HG03558 (cell line): Measurements from ENCODE around the gene SRSF5.
"Not testable (repeated sequence)": the region's sequence is repeated elsewhere in the genome, so short reads cannot be mapped to it uniquely, and the experiment has no call there.

Source experiments
- ATAC-seq: cut with Tn5 transposase; IDR thresholded peaks from one replicate; pipeline ENCODE4 v1.9.1; 2021; ENCODE audit warnings: moderate number of reproducible peaks; ENCODE audit not compliant: unreplicated experiment; ENCODE audit errors: extremely low read depth

The SRSF5 gene

DNA sequence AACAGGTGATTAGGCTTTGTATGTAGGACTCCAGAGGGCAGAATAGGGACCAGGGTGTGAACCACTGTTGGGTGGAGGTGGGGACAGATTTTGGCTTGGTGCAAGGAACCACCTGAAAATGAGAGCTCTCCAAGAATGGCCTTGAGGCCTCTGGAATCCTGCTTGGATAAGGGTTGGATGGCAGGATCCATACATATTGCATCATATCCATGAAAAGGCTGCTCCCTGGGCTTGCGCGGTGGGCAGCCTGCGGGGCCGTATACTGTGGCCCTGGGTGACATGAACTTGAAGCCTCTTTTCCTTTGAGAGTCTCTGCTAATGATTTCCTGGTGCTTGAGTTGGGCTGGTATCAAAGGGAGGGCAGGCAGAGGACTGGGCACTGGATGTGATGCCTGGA is 31.4 kb downstream of the SRSF5 start:
- no peak for ATAC-seq

DNA sequence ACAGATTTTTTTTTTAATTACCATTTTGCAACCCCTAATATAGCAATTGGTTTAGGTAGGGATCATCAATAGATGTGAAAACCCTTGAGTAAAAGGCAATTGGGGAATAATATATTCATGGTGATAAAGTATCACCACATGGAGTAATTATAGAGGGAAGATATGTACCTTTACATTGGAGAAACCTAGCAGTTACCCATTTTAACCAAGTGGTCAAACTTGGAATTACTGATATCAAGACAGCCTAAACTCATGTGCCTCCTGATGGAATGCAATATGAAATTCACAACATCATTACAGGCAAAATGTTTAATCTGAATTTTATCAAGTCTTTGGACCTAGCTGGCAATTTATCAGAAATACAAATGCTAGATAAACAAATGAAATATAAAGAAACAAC is 36.8 kb downstream of the SRSF5 start:
- no peak for ATAC-seq

DNA sequence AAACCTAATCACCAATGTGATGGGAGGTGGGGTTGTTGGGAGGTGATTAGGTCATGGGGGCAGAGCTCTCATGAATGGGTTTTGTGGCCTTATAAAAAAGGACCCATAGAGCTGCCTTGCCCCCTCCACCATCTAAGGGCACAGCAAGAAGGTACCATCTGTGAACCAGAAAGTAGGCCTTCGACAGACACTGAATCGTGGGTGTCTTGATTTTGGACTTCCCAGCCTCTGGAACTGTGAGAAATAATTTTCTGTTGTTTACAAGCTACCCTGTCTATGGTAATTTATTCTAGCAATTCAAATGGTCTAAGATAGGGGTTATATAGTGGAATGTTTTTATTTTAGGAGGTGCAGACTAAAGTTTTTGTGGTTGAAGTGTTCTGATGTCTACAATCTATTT is 38.0 kb downstream of the SRSF5 start:
- ATAC-seq, result no peak

DNA sequence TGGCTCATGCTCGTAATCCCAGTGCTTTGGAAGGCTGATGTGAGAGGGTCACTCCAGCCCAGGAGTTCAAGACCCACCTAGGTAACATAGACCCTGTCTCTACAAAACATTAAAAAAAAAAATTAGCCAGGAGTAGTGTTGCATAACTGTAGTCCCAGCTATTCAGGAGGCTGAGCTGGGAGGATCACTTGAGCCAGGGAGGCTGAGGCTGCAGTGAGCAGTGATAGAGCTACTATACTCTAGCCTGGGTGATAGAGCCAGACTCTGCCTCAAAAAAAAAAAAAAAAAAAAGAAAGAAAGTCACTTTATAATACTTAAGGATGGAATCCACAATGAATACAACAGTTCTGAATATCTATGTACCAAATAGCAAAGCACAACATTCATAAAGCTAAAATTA is 40.2 kb downstream of the SRSF5 start:
- no peak for ATAC-seq

DNA sequence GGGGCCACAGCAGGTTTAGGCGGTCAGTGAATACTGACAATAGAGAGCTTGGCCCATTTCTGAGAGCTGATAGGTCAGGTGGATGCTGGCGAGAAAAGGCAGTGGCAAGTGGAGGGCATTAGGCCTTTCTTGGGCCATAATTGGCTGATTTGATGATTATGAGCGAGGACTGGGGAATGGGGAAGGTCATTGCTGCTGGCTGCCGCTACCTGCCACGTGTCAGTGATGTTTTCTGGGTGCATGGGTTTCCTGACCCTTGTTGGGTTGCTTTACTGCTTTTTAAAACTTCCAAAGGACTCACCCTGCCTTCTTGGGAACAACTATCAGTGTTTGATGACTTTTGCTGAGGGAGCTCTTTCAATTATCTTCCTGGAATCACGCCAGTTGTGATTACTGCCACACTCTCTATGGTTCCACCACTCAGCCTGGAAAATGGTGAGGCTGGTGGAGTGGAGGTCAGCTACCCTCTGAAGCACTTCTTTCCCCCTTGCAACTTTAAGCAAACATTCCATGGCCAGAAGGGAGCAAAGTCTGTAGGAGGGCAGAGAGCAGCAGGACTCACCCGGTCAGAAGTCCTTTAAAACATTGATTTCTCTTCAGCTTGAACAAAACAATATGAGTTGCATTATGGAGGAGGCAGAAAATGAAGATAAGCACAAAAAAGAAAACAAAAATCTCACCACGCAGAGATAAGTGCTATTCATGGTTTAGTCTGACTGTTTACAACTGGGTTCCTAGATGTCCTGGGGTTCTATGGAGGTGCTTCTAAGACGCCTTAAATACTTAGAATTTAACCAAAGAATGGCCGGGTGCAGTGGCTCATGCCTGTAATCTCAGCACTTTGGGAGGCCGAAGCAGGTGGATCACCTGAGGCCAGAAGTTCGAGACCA is 42.2 kb downstream of the SRSF5 start:
- no peak for ATAC-seq

DNA sequence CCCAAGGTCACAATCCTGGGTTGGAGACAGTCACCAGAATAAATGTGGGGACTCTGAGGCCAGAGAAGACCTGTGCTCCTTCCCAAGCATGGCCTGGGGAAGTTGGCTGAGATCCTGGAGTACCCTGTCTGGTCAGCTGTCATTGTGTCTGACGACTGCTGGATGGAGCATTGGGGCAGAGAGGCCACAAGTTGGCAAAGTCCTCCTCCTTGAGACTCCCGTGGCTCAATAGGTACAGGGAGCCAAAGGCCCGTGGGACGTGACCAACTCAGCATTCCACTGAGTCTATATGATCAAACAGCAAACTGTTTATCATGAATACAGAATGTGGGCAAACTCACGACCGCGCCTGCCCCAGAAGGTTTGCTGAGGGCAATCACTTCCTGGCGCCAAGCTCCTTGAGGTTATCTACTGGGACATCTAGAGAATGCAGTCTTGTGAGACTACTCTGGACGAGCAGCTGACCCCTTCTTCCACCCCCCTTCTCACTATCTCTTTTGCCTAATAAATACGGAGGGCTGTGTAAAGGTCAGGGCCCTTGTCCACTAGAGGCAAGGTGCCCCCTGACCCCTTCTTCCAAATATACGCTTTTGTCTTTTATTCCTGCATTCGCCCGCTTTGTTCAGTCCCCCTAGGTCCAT is 44.4 kb downstream of the SRSF5 start:
- ATAC-seq, result no peak

DNA sequence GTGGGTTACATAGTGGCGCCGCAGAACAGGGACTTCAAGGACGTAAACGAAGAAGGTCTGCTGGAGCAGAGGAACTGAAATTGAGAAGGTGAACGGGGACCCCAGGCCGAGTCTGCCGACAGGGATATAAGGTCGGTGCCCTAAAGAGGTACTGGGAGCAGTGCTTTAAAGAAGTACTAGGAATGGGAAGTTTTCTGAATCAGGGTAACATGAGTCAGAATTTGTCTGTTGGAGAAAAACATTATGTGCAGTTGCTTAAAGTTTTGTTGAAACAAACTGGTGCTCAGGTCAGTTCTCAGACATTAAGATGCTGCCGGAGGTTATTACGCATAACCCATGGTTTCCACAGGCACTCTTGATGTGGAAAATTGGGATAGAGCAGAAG is 44.9 kb downstream of the SRSF5 start:
- ATAC-seq, result no peak

DNA sequence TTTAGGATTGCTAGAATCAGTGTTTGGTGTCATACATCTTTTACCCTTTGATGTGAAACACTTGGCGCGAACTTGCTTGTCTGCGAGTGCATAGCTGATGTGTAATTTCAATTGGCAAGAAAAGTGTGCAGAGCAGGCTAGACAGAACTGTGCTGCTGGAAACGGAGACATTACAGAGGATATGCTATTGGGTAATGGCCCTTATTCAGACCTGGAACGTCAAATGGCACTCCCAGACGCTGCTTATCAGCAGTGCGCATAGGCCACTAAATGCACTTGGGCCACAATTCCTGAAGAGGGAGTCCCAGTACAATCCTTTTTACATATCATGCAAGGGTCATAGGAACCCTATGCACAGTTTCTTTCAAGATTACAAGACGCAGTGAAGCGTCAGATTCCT is 45.8 kb downstream of the SRSF5 start:
- ATAC-seq, result no peak

DNA sequence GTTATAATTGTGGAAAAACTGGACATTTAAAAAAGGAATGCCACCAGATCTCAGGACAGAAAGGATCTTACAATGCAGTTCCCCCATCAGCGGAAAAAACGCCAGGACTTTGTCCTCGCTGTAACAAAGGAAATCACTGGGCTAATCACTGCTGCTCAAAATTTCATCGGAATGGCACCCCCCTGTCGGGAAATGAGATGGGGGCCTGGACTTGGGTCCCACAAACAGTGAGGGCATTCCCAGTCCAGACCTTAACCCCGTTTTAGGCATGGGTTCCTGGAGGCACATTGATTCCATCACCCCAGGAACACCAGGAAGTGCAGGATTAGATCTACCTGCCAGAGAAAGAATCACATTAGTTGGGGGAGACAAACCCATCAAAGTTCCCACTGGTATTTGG is 46.4 kb downstream of the SRSF5 start:
- ATAC-seq, result not testable (repeated sequence)

DNA sequence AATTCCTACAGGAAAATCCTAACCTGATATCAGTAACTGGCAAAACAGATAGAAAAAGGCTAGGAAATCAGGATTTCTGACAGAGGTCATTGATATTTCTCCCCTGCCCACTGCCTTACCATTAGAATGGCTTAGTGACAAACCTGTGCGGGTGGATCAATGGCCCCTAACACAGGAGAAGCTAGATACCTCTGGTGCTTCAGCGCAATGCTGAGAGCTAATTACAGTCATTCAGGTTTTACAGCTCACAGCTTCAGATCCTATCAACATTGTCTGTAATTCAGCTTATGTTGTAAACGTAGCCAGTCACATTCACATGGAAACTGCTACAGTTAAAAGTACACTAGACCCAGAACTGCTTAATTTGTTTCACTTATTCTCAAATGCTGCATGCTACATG is 47.5 kb downstream of the SRSF5 start:
- ATAC-seq, result no peak

DNA sequence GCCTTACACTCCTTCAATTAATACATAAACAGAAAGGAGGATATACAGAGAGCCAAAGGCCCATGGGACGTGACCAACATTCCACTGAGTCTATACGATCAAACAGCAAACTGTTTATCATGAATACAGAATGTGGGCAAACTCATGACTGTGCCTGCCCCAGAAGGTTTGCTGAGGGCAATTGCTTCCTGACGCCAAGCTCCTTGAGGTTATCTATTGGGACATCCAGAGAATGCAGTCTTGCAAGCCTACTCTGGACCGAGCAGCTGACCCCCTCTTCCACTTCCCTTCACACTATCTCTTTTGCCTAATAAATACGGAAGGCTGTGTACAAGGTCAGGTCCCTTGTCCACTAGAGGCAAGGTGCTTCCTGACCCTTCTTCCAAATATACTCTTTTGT is 48.6 kb downstream of the SRSF5 start:
- no peak for ATAC-seq

DNA sequence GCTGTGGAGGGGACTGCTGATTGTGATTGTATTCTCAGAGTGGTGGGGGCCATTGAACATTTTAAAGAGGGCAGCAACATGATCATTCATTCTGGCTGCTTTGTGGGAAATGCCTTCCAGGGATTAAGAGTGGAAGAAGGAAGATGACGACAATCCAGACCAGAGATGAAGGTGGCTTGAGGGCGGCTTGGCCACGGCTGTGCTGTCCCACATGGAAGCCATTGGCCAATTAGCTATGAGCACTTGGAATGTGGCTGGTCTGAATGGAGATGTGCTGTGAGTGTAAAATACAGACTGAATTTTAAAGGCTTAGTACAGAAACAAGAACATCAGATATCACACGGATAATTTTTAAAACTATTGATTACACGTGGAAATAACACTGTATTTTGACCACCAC is 49.3 kb downstream of the SRSF5 start:
- ATAC-seq, result no peak

DNA sequence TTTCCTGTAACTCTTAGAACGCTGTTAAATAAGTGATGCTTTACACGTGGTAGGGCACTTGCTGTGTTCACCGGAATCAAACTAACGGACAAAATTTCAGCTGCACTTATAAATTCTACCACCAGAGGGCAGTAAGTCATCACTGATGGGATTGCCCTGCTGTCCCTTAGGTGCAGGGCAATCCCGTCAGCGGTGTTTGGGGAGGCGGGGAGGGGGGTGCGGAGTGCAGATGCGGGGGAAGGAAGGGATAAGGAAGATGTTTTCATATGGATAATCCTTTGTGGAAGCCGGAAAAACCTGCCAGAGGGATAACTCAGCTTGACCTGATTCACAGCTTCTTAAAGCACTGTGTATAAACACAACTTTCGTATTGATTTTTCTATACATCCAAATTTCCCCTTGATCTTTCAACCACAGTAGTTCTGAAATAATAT is 51.8 kb downstream of the SRSF5 start:
- no peak for ATAC-seq

DNA sequence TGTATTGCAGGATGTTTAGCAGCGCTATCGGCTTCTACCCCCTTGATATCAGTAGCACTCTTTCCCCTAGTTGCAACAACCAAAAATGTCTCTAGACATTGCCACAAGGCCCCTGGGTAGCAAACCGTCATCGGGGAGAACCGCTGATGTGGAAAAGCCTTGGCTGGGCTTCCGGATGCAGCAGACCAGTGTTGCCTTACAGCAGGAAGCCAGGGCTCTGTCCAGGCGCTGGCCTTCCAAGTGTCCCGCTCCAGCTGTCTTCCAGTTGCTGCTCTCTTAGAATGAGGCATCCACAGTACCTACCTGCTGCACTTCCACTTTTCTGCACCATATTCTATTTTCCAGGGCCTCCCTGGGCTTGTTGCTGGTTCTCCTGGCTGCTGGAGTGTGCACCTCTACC is 52.7 kb downstream of the SRSF5 start:
- ATAC-seq, result no peak

DNA sequence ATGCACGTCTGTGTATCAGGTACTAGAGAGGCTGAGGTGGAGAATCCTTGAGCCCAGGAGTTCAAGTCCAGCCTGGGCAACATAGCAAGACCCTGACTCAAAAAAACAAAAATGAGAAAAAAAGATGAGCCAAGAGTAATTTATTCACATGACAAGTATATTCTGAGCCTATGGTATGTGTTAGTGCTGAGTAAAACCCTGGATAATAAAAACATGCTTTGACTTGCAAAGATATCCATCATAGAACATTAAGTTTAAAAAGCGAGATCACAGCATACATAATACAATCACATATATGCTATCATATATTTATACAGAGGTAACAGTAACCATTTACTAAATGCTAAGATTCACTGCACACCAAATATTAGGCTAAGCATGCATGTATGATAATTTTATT is 54.0 kb downstream of the SRSF5 start:
- ATAC-seq, result no peak
